Measurements from ENCODE around the gene PCDHA11. TPM values are rescaled to one million over a fixed set of nuclear protein-coding genes. Genes with fewer than 3 reads are reported as not detected.

PCDHA11 gene
- total and polyA plus RNA-seq, 12 donors: 0.07 to 1.5 (median 0.41) TPM; not detected in 2

DNA sequence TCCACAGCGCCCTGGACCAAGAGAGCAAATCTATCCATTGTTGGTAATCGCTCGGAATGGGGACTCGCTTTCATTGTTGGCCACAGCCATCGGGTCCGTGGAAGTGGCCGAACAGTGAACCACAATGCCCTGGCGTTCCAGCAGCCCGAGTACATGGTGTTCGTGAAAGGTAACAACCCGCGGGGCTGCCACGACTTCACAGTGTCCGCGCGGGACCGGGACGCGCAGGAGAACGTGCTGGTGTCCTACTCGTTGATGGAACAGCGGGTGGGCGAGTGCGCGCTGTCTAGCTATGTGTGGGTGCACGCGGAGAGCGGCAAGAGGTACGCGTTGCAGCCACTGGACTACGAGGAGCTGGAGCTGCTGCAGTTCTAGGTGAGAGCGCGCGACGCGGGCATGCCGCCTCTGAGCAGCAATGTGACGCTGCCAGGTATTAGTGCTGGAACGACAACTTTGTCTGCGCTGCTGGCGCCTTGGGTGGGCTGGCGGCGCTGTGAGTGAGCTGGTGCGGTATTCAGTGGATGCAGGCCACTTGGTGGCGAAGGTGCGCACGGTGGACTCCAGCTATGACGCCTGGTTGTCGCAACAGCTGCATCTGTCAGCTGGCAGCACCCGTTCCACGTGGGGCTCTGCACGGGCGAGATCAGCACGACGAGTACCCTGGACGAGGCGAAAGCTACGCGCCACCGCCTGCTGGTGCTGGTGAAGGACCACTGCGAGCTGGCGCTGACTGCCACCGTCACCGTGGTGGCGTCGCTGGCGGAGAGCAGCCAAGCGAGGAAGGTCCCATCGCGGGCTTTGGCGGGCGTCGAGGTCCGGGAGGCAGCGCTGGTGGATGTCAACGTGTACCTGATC lies 6.1 kb upstream of the PCDHA11 start:
- no peaks in the 10 kb centered on the region for H3K4me1 ChIP-seq (replicated peaks in 1 of 2)
- H3K4me3 ChIP-seq: no peak overlapping the region
- H3K9me3 ChIP-seq (replicated peaks in 1 of 3): peaks cover 0 to 8% (median 0%) of the 10 kb centered on the region in 3 donors
- TF ChIP-seq, protein P1, sequence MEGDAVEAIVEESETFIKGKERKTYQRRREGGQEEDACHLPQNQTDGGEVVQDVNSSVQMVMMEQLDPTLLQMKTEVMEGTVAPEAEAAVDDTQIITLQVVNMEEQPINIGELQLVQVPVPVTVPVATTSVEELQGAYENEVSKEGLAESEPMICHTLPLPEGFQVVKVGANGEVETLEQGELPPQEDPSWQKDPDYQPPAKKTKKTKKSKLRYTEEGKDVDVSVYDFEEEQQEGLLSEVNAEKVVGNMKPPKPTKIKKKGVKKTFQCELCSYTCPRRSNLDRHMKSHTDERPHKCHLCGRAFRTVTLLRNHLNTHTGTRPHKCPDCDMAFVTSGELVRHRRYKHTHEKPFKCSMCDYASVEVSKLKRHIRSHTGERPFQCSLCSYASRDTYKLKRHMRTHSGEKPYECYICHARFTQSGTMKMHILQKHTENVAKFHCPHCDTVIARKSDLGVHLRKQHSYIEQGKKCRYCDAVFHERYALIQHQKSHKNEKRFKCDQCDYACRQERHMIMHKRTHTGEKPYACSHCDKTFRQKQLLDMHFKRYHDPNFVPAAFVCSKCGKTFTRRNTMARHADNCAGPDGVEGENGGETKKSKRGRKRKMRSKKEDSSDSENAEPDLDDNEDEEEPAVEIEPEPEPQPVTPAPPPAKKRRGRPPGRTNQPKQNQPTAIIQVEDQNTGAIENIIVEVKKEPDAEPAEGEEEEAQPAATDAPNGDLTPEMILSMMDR (IDR thresholded peaks at IDR 0.05): no peak
- no peak for TF ChIP-seq POLR2A (IDR thresholded peaks at IDR 0.05)
- DNase-seq: no peak
- WGBS, 4 donors: 29 to 51% (median 42%) methylated on average over 18 to 76 of the region's 76 CpGs
- H3K27ac ChIP-seq: no peak overlapping the region
- intact Hi-C loops (cut with DNase I): no loop called here
- H3K27me3 ChIP-seq: peaks cover 4% of the 10 kb centered on the region
- H3K36me3 ChIP-seq (replicated peaks in 1 of 2): no peaks in the 10 kb centered on the region

DNA sequence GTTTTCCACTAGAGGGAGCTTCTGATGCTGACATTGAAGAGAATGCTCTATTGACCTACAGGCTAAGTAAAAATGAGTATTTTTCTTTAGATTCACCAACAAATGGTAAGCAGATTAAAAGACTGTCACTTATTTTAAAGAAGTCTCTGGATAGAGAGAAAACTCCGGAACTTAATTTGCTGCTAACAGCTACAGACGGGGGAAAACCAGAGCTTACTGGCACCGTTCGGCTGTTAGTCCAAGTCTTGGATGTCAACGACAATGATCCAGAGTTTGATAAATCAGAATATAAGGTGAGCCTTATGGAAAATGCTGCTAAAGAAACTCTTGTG lies 764 bp downstream of the PCDHA11 start:
- TF ChIP-seq, protein P1 (IDR thresholded peaks at IDR 0.05): no peak
- TF ChIP-seq POLR2A (IDR thresholded peaks at IDR 0.05): no peak
- Histone ChIP-seq H3K36me3 (replicated peaks in 1 of 2) (no peaks in the 10 kb centered on the region), H3K9me3 (replicated peaks in 1 of 3) (no peaks in the 10 kb centered on the region), H3K4me3 (no peak overlapping the region), H3K27ac (no peak overlapping the region), H3K4me1 (replicated peaks in 1 of 2) (no peaks in the 10 kb centered on the region), H3K27me3 (peaks cover 5% of the 10 kb centered on the region)
- 48 to 56% (median 53%) methylated on average over 5 of the region's 5 CpGs for WGBS, 4 donors
- DNase-seq: no peak
- intact Hi-C loops (cut with DNase I): no loop called here

DNA sequence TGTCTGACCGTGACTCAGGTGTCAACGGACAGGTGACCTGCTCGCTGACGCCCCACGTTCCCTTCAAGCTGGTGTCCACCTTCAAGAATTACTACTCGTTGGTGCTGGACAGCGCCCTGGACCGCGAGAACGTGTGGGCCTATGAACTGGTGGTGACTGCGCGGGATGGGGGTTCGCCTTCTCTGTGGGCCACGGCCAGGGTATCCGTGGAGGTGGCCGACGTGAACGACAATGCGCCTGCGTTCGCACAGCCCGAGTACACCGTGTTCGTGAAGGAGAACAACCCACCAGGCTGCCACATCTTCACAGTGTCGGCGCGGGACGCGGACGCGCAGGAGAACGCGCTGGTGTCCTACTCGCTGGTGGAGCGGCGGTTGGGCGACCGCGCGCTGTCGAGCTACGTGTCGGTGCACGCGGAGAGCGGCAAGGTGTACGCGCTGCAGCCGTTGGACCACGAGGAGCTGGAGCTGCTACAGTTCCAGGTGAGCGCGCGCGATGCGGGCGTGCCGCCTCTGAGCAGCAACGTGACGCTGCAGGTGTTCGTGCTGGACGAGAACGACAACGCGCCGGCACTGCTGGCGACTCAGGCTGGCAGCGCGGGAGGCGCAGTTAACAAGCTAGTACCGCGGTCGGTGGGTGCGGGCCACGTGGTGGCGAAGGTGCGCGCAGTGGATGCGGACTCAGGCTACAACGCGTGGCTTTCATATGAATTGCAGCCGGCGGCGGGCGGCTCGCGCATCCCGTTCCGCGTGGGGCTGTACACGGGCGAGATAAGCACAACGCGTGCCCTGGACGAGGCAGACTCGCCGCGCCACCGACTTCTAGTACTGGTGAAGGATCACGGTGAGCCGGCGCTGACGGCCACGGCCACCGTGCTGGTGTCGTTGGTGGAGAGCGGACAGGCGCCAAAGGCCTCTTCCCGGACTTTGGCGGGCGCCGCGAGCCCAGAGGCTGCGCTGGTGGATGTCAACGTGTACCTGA lies 1.8 kb downstream of the PCDHA11 start:
- Histone ChIP-seq H3K9me3 (replicated peaks in 1 of 3) (no peaks in the 10 kb centered on the region), H3K4me1 (replicated peaks in 1 of 2) (no peaks in the 10 kb centered on the region), H3K27ac (no peak overlapping the region), H3K4me3 (no peak overlapping the region), H3K36me3 (replicated peaks in 1 of 2) (no peaks in the 10 kb centered on the region), H3K27me3 (peaks cover 14% of the 10 kb centered on the region)
- WGBS, 4 donors: 39 to 63% (median 45%) methylated on average over 30 to 114 of the region's 114 CpGs
- DNase-seq: no peak
- intact Hi-C loops (cut with DNase I): no loop called here
- TF ChIP-seq, protein P1 (IDR thresholded peaks at IDR 0.05): no peak
- no peak for TF ChIP-seq POLR2A (IDR thresholded peaks at IDR 0.05)

Data from adrenal gland (tissue), 12 donors.